Measurements from ENCODE around the gene ZBTB25.

- TF ChIP-seq CTCF (IDR thresholded peaks at IDR 0.05; ENCODE audit: insufficient read depth, low read depth, low read length), result no peak
- TF ChIP-seq EZH2 (IDR thresholded peaks at IDR 0.05; ENCODE audit: insufficient read depth, low read length), result no peak
These were observed 39.0 kb downstream of the ZBTB25 start for GRCh38 chr14:64464651-64465050.

Measured in astrocyte (in vitro differentiated cells and primary cell).